ENCODE data around the gene ALG14.
A peak's percentile ranks its signal among the peaks of the same experiment; 100 is the strongest.

The ALG14 gene

GRCh38 chr1:94979656-94980581, 92.8 kb downstream of the ALG14 start:
- DNase-seq, result no peak

DNA sequence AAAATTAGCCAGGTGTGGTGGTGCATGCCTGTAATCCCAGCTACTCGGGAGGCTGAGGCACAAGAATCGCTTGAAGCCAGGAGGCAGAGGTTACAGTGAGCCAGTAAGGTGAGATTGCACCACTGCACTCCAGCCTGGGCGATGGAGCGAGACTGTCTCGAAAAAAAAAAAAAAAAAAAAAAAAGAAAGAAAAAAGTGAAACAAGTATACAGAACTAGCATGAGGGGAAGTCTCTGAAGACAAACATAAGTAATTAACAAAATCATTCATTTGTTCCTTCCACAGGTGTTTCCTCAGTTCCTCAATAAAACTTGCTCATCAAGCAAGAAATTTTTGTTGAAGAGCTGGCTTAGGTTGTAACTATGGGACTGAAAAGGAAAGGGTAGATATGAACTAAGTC, 93.6 kb downstream of the ALG14 start:
- DNase-seq, result no peak

DNA sequence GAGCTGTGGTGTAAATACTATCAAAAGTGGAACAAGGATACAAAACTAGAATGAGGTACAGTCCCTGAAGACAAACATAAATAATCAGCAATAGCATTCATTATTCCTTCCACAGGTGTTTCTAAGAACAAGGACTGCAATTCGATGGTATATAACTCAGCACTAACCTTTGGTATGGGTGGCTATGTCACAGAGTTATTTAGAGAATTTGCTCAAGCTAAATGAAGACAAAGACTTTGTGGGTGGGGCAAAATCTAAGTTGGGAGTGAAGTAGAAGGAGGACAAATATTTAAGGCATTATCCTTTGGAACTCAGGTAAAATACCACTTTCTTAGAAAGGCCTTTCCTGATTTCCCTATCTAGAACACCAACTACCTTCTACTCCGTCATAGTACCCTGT, 94.3 kb downstream of the ALG14 start:
- DNase-seq, result no peak

- no peak for DNase-seq
These were observed 95.7 kb downstream of the ALG14 start for GRCh38 chr1:94976971-94977548.

DNA sequence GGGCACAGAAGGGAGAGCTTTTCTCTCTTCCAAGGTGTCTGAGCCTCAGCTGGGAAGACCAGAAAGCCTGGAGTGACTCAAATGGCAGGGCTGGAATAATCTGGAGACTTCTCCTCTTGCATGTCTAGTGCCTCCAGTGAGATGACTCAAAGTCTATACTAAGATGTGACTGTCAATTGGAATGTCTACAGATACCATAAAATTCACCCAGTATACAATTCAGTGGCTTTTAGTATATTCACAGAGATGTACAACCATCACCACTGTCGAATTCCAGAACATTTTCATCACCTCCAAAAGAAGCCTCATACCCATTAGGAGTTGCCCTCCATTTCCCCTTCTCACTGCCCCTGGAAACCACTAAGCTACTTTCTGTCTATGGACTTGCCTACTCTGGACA, 97.9 kb downstream of the ALG14 start:
- no peak for DNase-seq

- DNase-seq, result no peak
These were observed 98.5 kb downstream of the ALG14 start for GRCh38 chr1:94974241-94974640.

- peak; percentile 67 for DNase-seq
These were observed 99.3 kb downstream of the ALG14 start for GRCh38 chr1:94973309-94973922.

- no peak for DNase-seq
These were observed 101.2 kb downstream of the ALG14 start for GRCh38 chr1:94971491-94971924.

- no peak for DNase-seq
These were observed 102.0 kb downstream of the ALG14 start for GRCh38 chr1:94970783-94971182.

DNA sequence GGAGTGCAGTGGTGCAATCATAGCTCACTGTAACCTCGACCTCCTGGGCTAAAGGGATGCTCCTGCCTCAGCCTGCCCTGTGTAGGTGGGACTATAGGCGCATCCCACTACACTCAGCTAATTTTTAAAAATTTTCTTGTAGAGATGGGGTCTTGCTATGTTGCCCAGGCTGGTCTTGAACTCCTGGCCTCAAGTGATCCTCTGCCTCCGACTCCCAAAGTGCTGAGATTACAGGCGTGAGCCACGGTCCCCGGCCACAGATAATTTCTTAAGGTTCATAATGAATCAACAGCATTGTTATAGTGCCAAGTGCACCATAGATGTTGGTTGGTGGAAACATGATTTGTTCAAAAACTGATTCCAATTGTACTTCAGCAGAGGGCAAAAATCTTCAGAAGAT, 103.6 kb downstream of the ALG14 start:
- no peak for DNase-seq

DNA sequence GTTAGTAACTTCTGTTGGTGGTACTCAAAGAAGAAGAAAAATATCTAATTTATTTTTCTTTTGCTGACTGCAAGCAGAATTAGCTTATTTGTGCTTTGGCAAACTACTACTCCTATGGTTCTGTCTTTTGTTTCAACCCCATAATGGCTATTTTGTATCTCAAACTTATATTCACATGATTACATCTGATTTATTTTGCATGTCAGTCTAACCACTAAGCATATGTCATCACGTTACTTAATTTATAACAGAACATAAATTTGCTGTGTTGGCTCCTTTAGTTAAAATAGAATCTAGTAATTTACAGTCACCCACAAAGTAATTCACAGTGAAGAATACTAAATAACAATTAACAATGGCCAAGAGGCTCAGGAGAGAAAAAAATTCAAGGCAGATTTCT, 106.7 kb downstream of the ALG14 start:
- DNase-seq, result no peak

- DNase-seq, result no peak
These were observed 108.9 kb downstream of the ALG14 start for GRCh38 chr1:94963864-94964263.

DNA sequence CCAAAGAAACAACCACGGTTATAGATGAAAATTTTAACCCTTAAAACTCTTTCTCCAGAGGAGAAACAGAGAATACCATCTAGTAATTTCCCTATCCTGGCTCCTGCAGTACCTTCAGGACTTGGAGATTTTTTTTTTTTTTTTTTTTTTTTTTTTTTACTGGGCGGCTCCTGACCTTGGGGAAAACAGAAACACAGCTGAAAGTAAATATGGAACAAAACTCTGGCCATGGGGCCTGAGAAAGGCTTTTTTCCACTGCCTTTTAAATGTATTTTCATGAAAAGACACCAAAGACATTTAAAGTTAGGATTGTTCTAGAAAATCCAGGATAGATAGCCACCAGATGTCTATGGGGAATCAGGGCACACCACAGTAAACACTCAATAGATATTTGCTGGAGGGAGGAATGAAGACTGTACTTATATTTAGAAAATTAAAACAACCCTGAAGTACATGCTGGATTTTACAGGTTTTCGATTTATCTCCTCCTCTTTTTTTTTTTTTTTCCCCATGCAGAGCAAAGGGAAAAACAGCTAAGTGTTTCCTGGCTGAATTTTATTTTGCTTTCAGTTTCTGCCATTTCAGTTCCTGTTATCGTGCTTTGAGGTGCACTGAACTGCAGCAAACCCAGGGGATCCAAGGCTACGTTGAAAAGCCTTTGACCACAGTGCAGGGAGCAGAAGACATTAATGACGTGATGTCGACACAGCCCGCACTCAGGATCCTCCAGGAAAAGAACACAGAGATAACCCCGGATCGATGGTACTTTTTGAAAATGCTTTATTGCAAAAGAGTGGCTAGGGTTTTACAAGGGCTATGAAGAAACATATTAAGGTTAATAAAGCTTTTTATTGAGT, 110.1 kb downstream of the ALG14 start:
- DNase-seq, result no peak

- no peak for DNase-seq
These were observed 110.8 kb downstream of the ALG14 start for GRCh38 chr1:94961988-94962387.

DNA sequence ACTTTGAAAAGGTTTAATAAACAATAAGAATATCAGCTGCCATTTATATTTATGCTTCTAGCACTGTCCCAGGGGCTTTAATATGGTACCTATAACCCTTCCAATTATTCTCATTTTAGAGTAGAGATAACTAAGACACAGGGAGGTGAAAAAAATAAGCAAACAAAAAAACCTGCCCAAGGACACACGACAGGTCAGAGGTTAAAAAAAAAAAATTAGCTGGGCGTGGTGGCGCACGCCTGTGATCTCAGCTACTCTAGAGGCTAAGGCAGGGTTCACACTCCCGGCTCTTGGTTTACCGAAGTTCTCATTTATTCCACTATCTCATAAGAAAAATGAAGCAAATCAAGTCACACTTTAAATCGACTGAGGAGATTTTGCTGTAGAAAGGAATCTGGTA, 111.2 kb downstream of the ALG14 start:
- DNase-seq, result no peak

GRCh38 chr1:94958081-94958480, 114.7 kb downstream of the ALG14 start:
- no peak for DNase-seq

- peak; percentile 55 for DNase-seq
These were observed 116.8 kb downstream of the ALG14 start for GRCh38 chr1:94955767-94956632.

DNA sequence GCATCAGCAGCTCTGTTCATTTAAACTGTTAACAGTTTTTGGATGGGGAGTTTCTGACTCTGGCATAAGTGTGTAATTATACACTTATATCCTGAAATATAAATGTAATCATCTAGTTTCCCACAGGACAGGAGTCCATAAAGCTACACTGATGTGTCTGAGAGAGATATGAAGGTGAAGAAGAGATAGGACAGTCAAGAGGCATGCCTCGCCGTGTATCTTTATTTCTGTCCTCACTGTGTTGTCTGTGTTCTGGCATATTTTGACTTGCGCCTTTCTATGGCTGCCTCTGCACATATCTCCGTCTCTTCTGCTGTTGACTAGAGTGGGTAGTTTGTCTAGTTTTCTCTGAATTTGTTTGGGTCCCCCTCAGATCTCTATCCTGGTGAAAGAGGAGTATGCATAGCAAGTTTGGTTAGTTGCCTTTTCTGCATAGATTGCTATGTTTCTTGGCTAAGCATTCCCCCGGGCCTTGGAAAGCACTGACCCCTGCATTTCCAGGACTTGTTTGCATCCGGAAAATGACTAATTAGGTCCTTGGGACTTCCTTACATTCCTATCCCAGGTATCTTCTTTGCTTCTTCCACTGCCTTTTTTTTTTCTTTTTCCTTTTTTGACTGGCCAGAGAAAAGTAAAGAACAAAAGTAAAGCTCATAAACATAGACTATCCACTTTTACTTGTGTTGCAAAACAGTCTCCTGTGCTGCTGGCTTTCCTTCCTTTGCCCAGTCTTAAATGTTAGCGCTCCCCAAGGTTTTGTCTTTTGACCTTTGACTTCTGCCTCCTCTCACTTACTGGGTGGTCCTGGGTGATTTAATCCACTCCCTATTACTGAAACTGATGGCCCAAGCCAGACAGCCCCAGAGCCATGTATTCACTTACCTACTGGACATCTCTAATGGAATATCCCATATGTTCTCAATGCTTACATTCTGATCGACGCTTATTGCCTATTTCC, 118.2 kb downstream of the ALG14 start:
- no peak for DNase-seq

DNA sequence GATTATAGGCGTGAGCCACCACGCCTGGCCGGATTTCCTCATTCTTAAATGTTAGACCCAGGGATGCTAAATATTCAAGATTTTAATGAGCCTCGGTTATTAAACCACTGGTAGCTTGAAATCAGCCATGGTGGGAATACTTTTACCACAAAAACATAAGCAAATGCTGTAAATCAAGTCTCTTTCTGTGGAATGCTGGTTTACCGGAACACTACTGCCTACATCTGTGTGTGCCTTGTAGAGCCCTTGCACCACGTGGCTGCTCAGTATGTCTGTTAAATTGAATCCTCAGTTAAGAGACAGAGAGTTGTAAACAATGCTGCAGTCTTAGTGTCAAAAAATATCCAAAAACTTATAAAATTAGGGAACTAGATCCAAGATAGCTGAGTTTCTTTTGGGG, 119.0 kb downstream of the ALG14 start:
- DNase-seq, result no peak

DNA sequence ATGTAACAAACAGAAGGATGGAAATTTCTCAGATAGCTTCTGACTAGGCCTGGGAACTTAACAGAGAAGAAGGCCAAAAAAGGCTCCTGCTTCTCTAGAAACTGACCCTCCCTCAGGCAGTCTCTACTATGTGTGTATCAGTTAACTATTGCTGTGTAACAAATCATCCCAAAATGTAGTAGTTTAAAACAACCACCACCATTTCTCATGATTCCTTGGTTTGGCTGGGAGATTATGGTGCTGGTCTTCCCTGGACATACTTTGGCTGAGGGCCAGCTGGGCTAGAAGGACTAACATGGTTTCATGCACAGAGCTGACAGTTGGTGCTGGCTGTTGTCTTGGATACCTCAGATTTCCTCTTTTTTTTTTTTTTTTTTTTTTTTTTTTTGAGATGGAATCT, 119.6 kb downstream of the ALG14 start:
- no peak for DNase-seq

DNA sequence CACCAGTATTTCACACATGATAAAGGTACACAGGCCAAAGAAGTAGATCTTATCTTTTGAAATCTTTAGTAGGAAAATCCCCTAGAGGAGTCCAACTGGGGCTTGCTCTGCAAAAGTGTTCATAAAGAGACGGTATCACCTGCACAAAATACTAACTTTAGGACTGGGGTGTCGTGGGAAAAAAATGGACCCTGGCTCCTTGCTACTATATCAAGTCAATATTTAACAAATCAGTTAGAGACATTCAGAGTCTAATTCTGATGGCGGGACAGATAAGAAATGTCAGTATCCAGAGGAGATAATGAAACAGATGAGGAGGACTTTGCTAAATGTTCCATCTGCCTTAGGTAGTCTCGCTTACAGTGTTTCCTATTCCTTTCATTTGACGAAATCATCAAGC, 120.2 kb downstream of the ALG14 start:
- no peak for DNase-seq
